Duodenal mucosa (tissue), 2 donors: ENCODE results near the gene ATP7A.
"Not testable (repeated sequence)": the region's sequence is repeated elsewhere in the genome, so short reads cannot be mapped to it uniquely, and the experiment has no call there.

Source experiments
- H3K27ac ChIP-seq: one replicate; pipeline ENCODE4 v1.7.0; 2013; ENCODE audit warnings: low read depth, low read length
- H3K27me3 ChIP-seq, 2 donors: one replicate each; pipeline ENCODE4 v1.7.0; 2013; ENCODE audit warnings: low read length in 2 of 2, control low read depth in 1 of 2; ENCODE audit not compliant: insufficient read depth in 2 of 2, control insufficient read depth in 1 of 2
- H3K36me3 ChIP-seq, 2 donors: one replicate each; pipeline ENCODE4 v1.7.0; 2013; ENCODE audit warnings: low read length in 2 of 2, control low read depth in 1 of 2; ENCODE audit not compliant: insufficient read depth in 2 of 2, control insufficient read depth in 1 of 2
- H3K4me1 ChIP-seq, 2 donors: one replicate each; pipeline ENCODE4 v1.7.0; 2013; ENCODE audit warnings: low read length in 2 of 2, control low read depth in 1 of 2; ENCODE audit not compliant: insufficient read depth in 2 of 2, control insufficient read depth in 1 of 2
- H3K4me3 ChIP-seq, 2 donors: one replicate each; pipeline ENCODE4 v1.7.0; 2013; ENCODE audit warnings: low read length in 2 of 2, low read depth in 1 of 2
- H3K9ac ChIP-seq, 2 donors: one replicate each; pipeline ENCODE4 v1.7.0; 2013; ENCODE audit warnings: low read length in 2 of 2, low read depth in 1 of 2
- H3K9me3 ChIP-seq, 2 donors: one replicate each; pipeline ENCODE4 v1.7.0; 2013; ENCODE audit warnings: low read length in 2 of 2, control low read depth in 1 of 2; ENCODE audit not compliant: control insufficient read depth in 1 of 2

Gene ATP7A

GRCh38 chrX:77910108-77910840 is at the start of gene ATP7A:
ATP7A (plus strand) TSS chrX:77910693; CDS start chrX:77971642, 60,949 bp downstream.
- Histone ChIP-seq H3K36me3 (no peaks in the 10 kb centered on the region), H3K4me3 (peak within 1 kb of the TSS; percentile 65 to 94), H3K9me3 (no peaks in the 10 kb centered on the region), H3K27me3 (no peaks in the 10 kb centered on the region), H3K4me1 (peaks cover 5% of the 10 kb centered on the region in 2 donors), H3K9ac (peak within 1 kb of the TSS; percentile 79 to 90), H3K27ac (peak within 1 kb of the TSS; percentile 56)

DNA sequence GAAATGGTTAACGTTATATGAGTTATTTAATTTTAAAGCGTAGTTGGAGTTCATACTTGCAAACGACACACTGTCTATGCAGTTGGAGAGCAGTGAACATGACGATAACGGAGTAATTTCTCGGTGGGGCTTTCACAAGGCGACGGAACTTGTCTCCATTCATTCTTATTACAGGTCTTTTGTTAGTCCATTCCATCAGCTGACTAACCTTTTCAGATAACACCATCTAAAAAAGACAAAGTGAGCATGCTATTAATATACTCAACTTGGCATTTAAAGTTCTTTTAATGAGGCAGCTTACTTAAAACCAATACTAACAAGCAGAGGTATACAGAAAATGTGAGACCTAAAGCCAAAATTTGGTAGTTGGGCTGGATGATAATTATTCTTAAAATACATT is 35.1 kb upstream of the ATP7A start:
- H3K4me3 ChIP-seq, result no peak overlapping the region
- H3K4me1 ChIP-seq, result no peaks in the 10 kb centered on the region
- H3K36me3 ChIP-seq, result peaks cover 5 to 16% of the 10 kb centered on the region in 2 donors
- no peaks in the 10 kb centered on the region for H3K27me3 ChIP-seq
- no peak overlapping the region for H3K9ac ChIP-seq
- H3K9me3 ChIP-seq, result no peaks in the 10 kb centered on the region
- H3K27ac ChIP-seq, result no peak overlapping the region

GRCh38 chrX:77881418-77881817 is 29.1 kb upstream of the ATP7A start:
- not testable (repeated sequence) for H3K9me3 ChIP-seq, H3K36me3 ChIP-seq, H3K9ac ChIP-seq, H3K27me3 ChIP-seq, H3K4me1 ChIP-seq, H3K4me3 ChIP-seq, H3K27ac ChIP-seq

DNA sequence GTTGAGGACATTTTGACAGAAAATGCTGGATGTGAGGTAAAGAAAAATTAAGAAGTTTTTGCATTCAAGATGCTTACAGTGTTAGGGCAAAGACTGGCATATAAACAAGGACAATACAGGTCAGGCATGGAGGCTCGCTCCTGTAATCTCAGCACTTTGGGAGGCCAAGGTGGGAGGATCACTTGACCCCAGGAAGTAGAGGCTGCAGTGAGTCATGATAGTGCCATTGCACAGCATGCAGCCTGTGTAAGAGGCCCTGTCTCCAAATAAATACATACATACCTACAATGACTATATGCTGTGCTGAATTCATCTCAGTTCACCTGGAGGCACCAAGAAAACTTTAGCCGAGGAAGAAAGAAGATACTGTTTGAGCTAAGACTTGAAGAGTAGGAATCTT is 17.6 kb upstream of the ATP7A start:
- no peaks in the 10 kb centered on the region for H3K9me3 ChIP-seq
- H3K4me1 ChIP-seq, result peaks cover 5 to 7% of the 10 kb centered on the region in 2 donors
- no peak overlapping the region for H3K27ac ChIP-seq
- no peaks in the 10 kb centered on the region for H3K36me3 ChIP-seq
- H3K27me3 ChIP-seq, result no peaks in the 10 kb centered on the region
- H3K4me3 ChIP-seq, result peak overlapping the region in 1 of 2 donors; percentile 84
- no peak overlapping the region for H3K9ac ChIP-seq

- Histone ChIP-seq H3K27ac (no peak overlapping the region), H3K9ac (peak overlapping the region in 1 of 2 donors; percentile 91), H3K27me3 (no peaks in the 10 kb centered on the region), H3K4me3 (peak overlapping the region; percentile 84 to 94), H3K36me3 (no peaks in the 10 kb centered on the region), H3K9me3 (no peaks in the 10 kb centered on the region), H3K4me1 (peaks cover 5 to 7% of the 10 kb centered on the region in 2 donors)
Observed at GRCh38 chrX:77893713-77894112, 16.8 kb upstream of the ATP7A start.

- no peaks in the 10 kb centered on the region for H3K27me3 ChIP-seq
- H3K4me3 ChIP-seq, result peak within 1 kb of the TSS; percentile 84 to 94
- no peaks in the 10 kb centered on the region for H3K36me3 ChIP-seq
- no peaks in the 10 kb centered on the region for H3K9me3 ChIP-seq
- H3K9ac ChIP-seq, result peak within 1 kb of the TSS; percentile 91 to 98
- peaks cover 5 to 7% of the 10 kb centered on the region in 2 donors for H3K4me1 ChIP-seq
- H3K27ac ChIP-seq, result peak within 1 kb of the TSS; percentile 88
Observed at GRCh38 chrX:77894921-77895886, 15.3 kb upstream of the ATP7A start, which contains the start of gene MAGT1. MAGT1 (minus strand) TSS chrX:77895435; CDS start chrX:77895410, 25 bp downstream.

DNA sequence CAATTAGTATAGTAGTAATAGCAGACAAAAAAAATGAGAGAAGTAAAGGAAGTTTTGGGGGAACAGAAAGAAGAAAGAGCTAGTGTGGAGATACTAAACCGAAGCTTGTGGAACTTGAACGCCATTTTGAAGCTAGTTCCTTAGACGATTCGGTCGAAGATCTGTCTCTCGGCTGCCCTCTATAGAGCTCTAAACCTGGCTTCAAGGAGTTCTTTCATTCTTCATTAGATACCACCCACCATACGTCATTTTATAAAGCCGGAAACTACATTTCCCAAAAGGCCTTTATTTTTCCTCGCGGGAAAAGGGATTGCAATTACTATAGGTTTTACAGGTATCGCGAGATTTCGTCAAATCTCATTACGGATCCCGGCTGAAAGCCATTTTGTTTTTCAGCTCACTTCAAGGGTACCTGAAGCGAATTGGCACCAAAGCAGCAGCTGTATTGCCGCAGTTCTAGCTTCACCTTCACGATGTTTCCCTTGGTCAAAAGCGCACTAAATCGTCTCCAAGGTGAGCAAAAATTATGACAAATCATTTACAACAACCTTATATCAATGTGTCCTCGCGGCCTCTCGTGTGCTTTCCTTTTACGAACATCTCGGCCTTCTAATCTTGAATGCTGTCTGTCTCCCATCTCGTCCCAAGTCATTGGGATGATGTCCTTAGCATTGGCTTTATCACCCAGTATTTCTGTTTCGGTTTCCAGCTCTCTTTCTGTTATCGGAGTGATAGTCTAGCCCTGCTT is 11.2 kb upstream of the ATP7A start, which contains the start of gene COX7B:
Gene COX7B (plus strand): TSS at position 388 of the 748 bp plus-strand sequence. CDS start 86 bp downstream, at position 474.
- peak within 1 kb of the TSS; percentile 79 to 87 for H3K4me3 ChIP-seq
- peaks cover 0 to 5% of the 10 kb centered on the region in 2 donors for H3K36me3 ChIP-seq
- H3K27me3 ChIP-seq, result no peaks in the 10 kb centered on the region
- H3K4me1 ChIP-seq, result peaks cover 0 to 3% of the 10 kb centered on the region in 2 donors
- H3K9me3 ChIP-seq, result no peaks in the 10 kb centered on the region
- H3K9ac ChIP-seq, result peak within 1 kb of the TSS; percentile 68 to 98
- peak within 1 kb of the TSS; percentile 93 for H3K27ac ChIP-seq

DNA sequence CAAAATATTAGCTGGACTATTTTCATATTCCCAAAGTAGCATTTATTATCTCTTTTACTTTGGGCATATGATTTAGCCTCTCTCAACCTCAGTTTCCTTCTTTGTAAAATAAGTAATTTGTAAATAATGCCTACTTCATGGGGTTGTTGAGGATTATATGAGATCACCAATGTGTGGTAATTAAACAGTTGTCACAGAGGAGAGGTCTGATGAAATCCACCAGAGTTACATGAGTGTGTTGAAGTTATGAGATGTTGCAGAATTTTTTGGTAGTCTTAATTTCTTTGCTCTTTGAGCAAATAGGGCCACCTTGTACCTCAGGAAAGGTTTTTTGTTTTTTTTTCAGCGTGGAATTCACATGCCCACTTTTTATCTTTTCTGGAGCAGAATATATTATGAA is 9.8 kb upstream of the ATP7A start:
- H3K4me3 ChIP-seq, result peak overlapping the region; percentile 79 to 87
- H3K27ac ChIP-seq, result peak overlapping the region; percentile 93
- H3K36me3 ChIP-seq, result peaks cover 5 to 9% of the 10 kb centered on the region in 2 donors
- H3K9ac ChIP-seq, result peak overlapping the region; percentile 68 to 98
- H3K9me3 ChIP-seq, result no peaks in the 10 kb centered on the region
- H3K4me1 ChIP-seq, result peaks cover 0 to 3% of the 10 kb centered on the region in 2 donors
- no peaks in the 10 kb centered on the region for H3K27me3 ChIP-seq

DNA sequence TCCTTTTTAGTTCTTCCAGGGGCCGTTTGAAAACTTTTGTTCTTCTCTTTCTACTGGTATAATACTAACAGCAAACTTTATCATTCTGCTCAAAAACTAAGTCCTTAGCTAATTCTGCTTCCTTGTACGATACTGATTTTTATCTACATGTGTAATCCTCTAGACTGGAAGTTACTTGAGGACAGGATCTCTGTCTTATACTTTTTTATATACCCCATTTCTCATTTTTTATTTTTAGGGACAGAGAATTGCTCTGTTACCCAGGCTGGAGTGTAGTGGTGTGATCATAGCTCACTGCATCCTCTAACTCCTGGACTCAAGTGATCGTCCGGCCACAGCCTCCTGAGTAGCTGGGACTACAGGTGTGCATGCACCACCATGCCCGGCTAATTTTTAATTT is 9.0 kb upstream of the ATP7A start:
- Histone ChIP-seq H3K36me3 (peaks cover 5 to 9% of the 10 kb centered on the region in 2 donors), H3K4me3 (peak overlapping the region; percentile 32 to 87), H3K27me3 (no peaks in the 10 kb centered on the region), H3K9me3 (no peaks in the 10 kb centered on the region), H3K9ac (no peak overlapping the region), H3K4me1 (peaks cover 0 to 3% of the 10 kb centered on the region in 2 donors), H3K27ac (no peak overlapping the region)
